GM12878 (cell line): ENCODE data around the gene UBE2E2. TPM values are rescaled to one million over a fixed set of nuclear protein-coding genes. Genes with fewer than 3 reads are reported as not detected.

Source experiments
- ATAC-seq: fragments of 200-7000 bp; cut with Tn5 transposase; 3 replicates; pipeline ENCODE4 v1.9.1; 2020; ENCODE audit warnings: mild to moderate bottlenecking, moderate library complexity
- BruUV-seq: library from RNA; stranded (reverse); fragments of 400-500 nt; replicated peaks from 2 replicates; lab custom pipeline; 2021; lab: Mats Ljungman, UMichigan
- CTCF ChIA-PET: fragments of 300-600 bp; sonication (Branson Sonifier 250); formaldehyde crosslinking; extraction: SDS; loops from one replicate; lab custom pipeline; 2021; ENCODE audit warnings: inconsistent platforms; lab: Yijun Ruan, JAX
- POLR2A ChIA-PET: fragments of 350-600 bp; formaldehyde crosslinking; extraction: SDS; loops from one replicate; lab custom pipeline; 2021; ENCODE audit warnings: inconsistent platforms; lab: Charles Lee
- RAD21 ChIA-PET: fragments of 300-600 bp; sonication (Branson Sonifier 250); formaldehyde crosslinking; loops from one replicate; lab custom pipeline; 2023; ENCODE audit warnings: antibody characterized with exemption; ENCODE audit not compliant: unreplicated experiment; lab: Charles Lee
- SMC1A ChIA-PET: fragments of 300-600 bp; sonication (Branson Sonifier 250); formaldehyde crosslinking; loops from one replicate; lab custom pipeline; 2023; ENCODE audit not compliant: unreplicated experiment, uncharacterized antibody; lab: Charles Lee
- DNase-seq: peaks from one replicate; pipeline ENCODE4 v3.0.0-alpha.2; 2011; ENCODE audit warnings: low read depth, low spot score
- FAIRE-seq: peaks from 3 replicates; lab custom pipeline; 2011; peaks lifted over from hg19 to GRCh38; lab: Jason Lieb, UNC
- H2AFZ ChIP-seq: 2 replicates; pipeline ENCODE4 v1.6.0; 2011; ENCODE audit warnings: low read depth, low read length, control low read depth; ENCODE audit not compliant: control insufficient read depth
- H3K27ac ChIP-seq: 2 replicates; pipeline ENCODE4 v1.5.1; 2011; ENCODE audit warnings: control low read depth; ENCODE audit not compliant: control insufficient read depth, insufficient read depth
- H3K27me3 ChIP-seq, 2 experiments: replicated peaks in 1 of 2; 2 replicates each; pipeline versions ENCODE4 v1.6.0 to v1.6.1; 2011; ENCODE audit warnings: low read length in 1 of 2; ENCODE audit not compliant: control insufficient read depth in 2 of 2, insufficient read depth in 2 of 2
- H3K36me3 ChIP-seq, 2 experiments: 2 replicates each; pipeline ENCODE4 v1.5.1; 2011; ENCODE audit warnings: low read length in 1 of 2; ENCODE audit not compliant: control insufficient read depth in 2 of 2, insufficient read depth in 2 of 2
- H3K4me1 ChIP-seq: 2 replicates; pipeline ENCODE4 v1.6.1; 2011; ENCODE audit warnings: mild to moderate bottlenecking, low read length, moderate library complexity, mixed read lengths; ENCODE audit not compliant: control insufficient read depth, insufficient read depth
- H3K4me2 ChIP-seq: 2 replicates; pipeline ENCODE4 v1.6.0; 2011; ENCODE audit warnings: control low read depth; ENCODE audit not compliant: control insufficient read depth, insufficient read depth
- H3K4me3 ChIP-seq: fragments of 200-600 bp; sonication (generic); 2 replicates; pipeline ENCODE4 v1.5.1; 2016
- H3K79me2 ChIP-seq: 2 replicates; pipeline ENCODE4 v1.6.0; 2011; ENCODE audit warnings: low read length; ENCODE audit not compliant: control insufficient read depth, insufficient read depth
- H3K9ac ChIP-seq: 2 replicates; pipeline ENCODE4 v1.8.0; 2011; ENCODE audit warnings: low read length, control low read depth, mixed read lengths; ENCODE audit not compliant: control insufficient read depth, insufficient read depth
- H3K9me3 ChIP-seq: replicated peaks from 3 replicates; pipeline ENCODE4 v1.5.1; 2011; ENCODE audit warnings: mild to moderate bottlenecking, low read length; ENCODE audit not compliant: control insufficient read depth, insufficient read depth
- H4K20me1 ChIP-seq: 2 replicates; pipeline ENCODE4 v1.6.0; 2011; ENCODE audit not compliant: control insufficient read depth, insufficient read depth
- BCLAF1 ChIP-seq: fragments of 450-650 bp; IDR thresholded peaks from 2 replicates; pipeline ENCODE4 v1.6.1; 2017; ENCODE audit warnings: antibody characterized with exemption, mild to moderate bottlenecking, moderate library complexity
- CEBPB ChIP-seq, 2 experiments: fragments of 150-350 bp in 1 of 2; IDR thresholded peaks; 2 replicates each; pipeline ENCODE4 v1.6.1; 2012 to 2014; ENCODE audit warnings: low read depth in 2 of 2, low read length in 2 of 2, borderline replicate concordance in 1 of 2, inconsistent platforms in 1 of 2
- CREM ChIP-seq: IDR thresholded peaks from 2 replicates; pipeline ENCODE4 v1.6.1; 2014; ENCODE audit warnings: antibody characterized with exemption, low read depth
- IRF5 ChIP-seq: fragments of 450-650 bp; IDR thresholded peaks from 2 replicates; pipeline ENCODE4 v1.6.1; 2017; ENCODE audit warnings: borderline replicate concordance
- JUND ChIP-seq: IDR thresholded peaks from 2 replicates; pipeline ENCODE4 v1.6.1; 2012; ENCODE audit warnings: low read depth, mild to moderate bottlenecking, low read length, improper control_type of control experiment, moderate library complexity
- LARP7 ChIP-seq: fragments of 450-650 bp; IDR thresholded peaks from 2 replicates; pipeline ENCODE4 v1.6.1; 2017; ENCODE audit warnings: mild to moderate bottlenecking
- NFXL1 ChIP-seq: fragments of 450-650 bp; IDR thresholded peaks from 2 replicates; pipeline ENCODE4 v1.6.1; 2017; ENCODE audit warnings: antibody characterized with exemption, mild to moderate bottlenecking, borderline replicate concordance
- PAX8 ChIP-seq: fragments of 450-650 bp; IDR thresholded peaks from 2 replicates; pipeline ENCODE4 v1.6.1; 2017; ENCODE audit warnings: mild to moderate bottlenecking, moderate library complexity
- PKNOX1 ChIP-seq: fragments of 450-650 bp; IDR thresholded peaks from 2 replicates; pipeline ENCODE4 v1.6.1; 2016; ENCODE audit warnings: mild to moderate bottlenecking
- SIX5 ChIP-seq: IDR thresholded peaks from 2 replicates; pipeline ENCODE4 v1.6.1; 2011; ENCODE audit warnings: mild to moderate bottlenecking, low read depth, low read length, moderate library complexity; ENCODE audit not compliant: severe bottlenecking
- SP1 ChIP-seq: IDR thresholded peaks from one replicate; pipeline ENCODE4 v1.6.1; 2011; ENCODE audit warnings: low read depth, low read length
- ZBED1 ChIP-seq: IDR thresholded peaks from 2 replicates; pipeline ENCODE4 v1.6.1; 2016; ENCODE audit warnings: borderline replicate concordance
- ZNF207 ChIP-seq: fragments of 450-650 bp; IDR thresholded peaks from 2 replicates; pipeline ENCODE4 v1.6.1; 2014; ENCODE audit warnings: antibody characterized with exemption, mild to moderate bottlenecking, borderline replicate concordance
- ZNF384 ChIP-seq: IDR thresholded peaks from 2 replicates; pipeline ENCODE4 v1.6.1; 2012; ENCODE audit warnings: low read depth, mild to moderate bottlenecking, low read length, improper control_type of control experiment, borderline replicate concordance
- WGBS: methylation state at CpG from one replicate; pipeline ENCODE4 v1.1.6; 2016; ENCODE audit warnings: low lambda C conversion rate; ENCODE audit not compliant: insufficient replicate concordance, insufficient coverage; ENCODE audit errors: missing lambda C conversion rate; 5-methylcytosine and 5-hydroxymethylcytosine counted together
- in situ Hi-C: fragments of 300-500 bp; cut with MboI; formaldehyde crosslinking; loops from 9 replicates; pipeline ENCODE4 v1.14.3; 2018; ENCODE audit warnings: mixed read lengths
- intact Hi-C: fragments of 100-400 bp; cut with micrococcal nuclease; formaldehyde crosslinking; loops from one replicate; pipeline ENCODE4 v1.14.2; 2022; ENCODE audit not compliant: unreplicated experiment
- polyA plus RNA-seq, 11 experiments: library from polyadenylated mRNA; depleted of rRNA in 4 of 11; unstranded in 6 of 11; stranded (reverse) in 5 of 11; fragments of >200 nt; fragmentation: Nextera tagmentation in 4 of 11; fragmentation: Illumina TruSeq in 1 of 11; extraction: Ambion mirVana in 4 of 11; extraction: Trizol in 1 of 11; gene quantifications; 1 replicate in 1 of 11; 2 replicates in 10 of 11; pipeline versions ENCODE4 v1.2.1 to v1.2.3, GENCODE V29; 2011 to 2016; ENCODE audit warnings: inconsistent platforms in 2 of 11, missing spikeins in 2 of 11, low read depth in 1 of 11
- total RNA-seq, 4 experiments: library from RNA; depleted of rRNA in 3 of 4; stranded (reverse); fragments of >200 nt in 3 of 4; fragmentation: Illumina TruSeq in 1 of 4; extraction: Trizol in 1 of 4; gene quantifications; 2 replicates each; pipeline versions ENCODE4 v1.2.1 to v1.2.3, GENCODE V29; 2013 to 2021

Gene UBE2E2
- total and polyA plus RNA-seq, 10 of the 15 experiments (the other 5 are each of a cell fraction or from before 2014, with no cell fraction given) = 8.7 to 71.0 (median 36.4) TPM

- Histone ChIP-seq H3K36me3 (no peaks in the 10 kb centered on the region), H4K20me1 (no peaks in the 10 kb centered on the region), H3K27me3 (no peaks in the 10 kb centered on the region), H3K9me3 (no peaks in the 10 kb centered on the region), H3K79me2 (no peaks in the 10 kb centered on the region; the same call in 1 of the 2 replicates), H3K4me2 (no peak overlapping the region), H3K4me3 (no peak overlapping the region), H3K27ac (no peak overlapping the region), H2AFZ (no peak overlapping the region), H3K9ac (no peak overlapping the region), H3K4me1 (peaks cover 4% of the 10 kb centered on the region; the same call in 1 of the 2 replicates)
- BruUV-seq = no TSS peak
- intact Hi-C loops = no loop called here
- CTCF ChIA-PET = interaction anchor here (0.6 to 2.4 kb wide), 3 partner anchors 10 to 101 kb away, joined by 3 to 14 read pairs (median 4); no protein-coding TSS in a partner anchor
- RAD21 ChIA-PET = interaction anchor here (0.6 to 3.0 kb wide), 7 partner anchors 9 to 225 kb away, joined by 3 to 8 read pairs (median 3); no protein-coding TSS in a partner anchor
- DNase-seq (no peak), FAIRE-seq (no peak), ATAC-seq (no peak; the same call in 2 of the 3 replicates)
- TF ChIP-seq BCLAF1 (no peak), LARP7 (no peak), ZNF384 (no peak), ZNF207 (no peak), CEBPB (IDR thresholded peaks at IDR 0.05; ENCODE audit: borderline replicate concordance in 1 of 2, low read depth in 2 of 2, low read length in 2 of 2) (no peak), NFXL1 (no peak), JUND (no peak), CREM (no peak), SP1 (no peak), SIX5 (no peak), ZBED1 (no peak), PAX8 (no peak), PKNOX1 (no peak), IRF5 (no peak)
- in situ Hi-C loops = no loop called here
- SMC1A ChIA-PET = interaction anchor here (0.8 to 5.8 kb wide), 11 partner anchors 9 to 329 kb away, joined by 3 to 31 read pairs (median 3); no protein-coding TSS in a partner anchor
- WGBS = 97% methylated on average over 3 of the region's 3 CpGs
- POLR2A ChIA-PET = interaction anchor here (1.0 to 2.1 kb wide), 3 partner anchors 9 to 19 kb away, joined by 3 to 12 read pairs (median 4); no protein-coding TSS in a partner anchor
Observed at GRCh38 chr3:23431764-23432163, 228.6 kb downstream of the UBE2E2 start.
